Stimulated activated CD4-positive, alpha-beta T cell treated with anti-CD3 and anti-CD28 coated beads, Interleukin-1b, Interleukin-23, amount 100 ng/mL, for 24 hours (primary cell): Measurements from ENCODE around the gene PCSK5.
"Not testable (repeated sequence)": the region's sequence is repeated elsewhere in the genome, so short reads cannot be mapped to it uniquely, and the experiment has no call there.

ENCODE experiments used
- DNase-seq, 4 experiments: peaks; one replicate each; pipeline ENCODE4 v3.0.0-alpha.2; 2020; ENCODE audit warnings: low read depth in 4 of 4, low spot score in 1 of 4

Gene PCSK5

GRCh38 chr9:75890472-75891276, at the start of gene PCSK5:
PCSK5 (plus strand) TSS chr9:75890673; CDS start chr9:75891182, 509 bp downstream.
- peak; percentile 48 to 78 (median 61) for DNase-seq

GRCh38 chr9:75844321-75844720, 46.2 kb upstream of the PCSK5 start:
- no peak for DNase-seq

- no peak for DNase-seq
Measured at GRCh38 chr9:75845806-75846205, 44.7 kb upstream of the PCSK5 start.

DNA sequence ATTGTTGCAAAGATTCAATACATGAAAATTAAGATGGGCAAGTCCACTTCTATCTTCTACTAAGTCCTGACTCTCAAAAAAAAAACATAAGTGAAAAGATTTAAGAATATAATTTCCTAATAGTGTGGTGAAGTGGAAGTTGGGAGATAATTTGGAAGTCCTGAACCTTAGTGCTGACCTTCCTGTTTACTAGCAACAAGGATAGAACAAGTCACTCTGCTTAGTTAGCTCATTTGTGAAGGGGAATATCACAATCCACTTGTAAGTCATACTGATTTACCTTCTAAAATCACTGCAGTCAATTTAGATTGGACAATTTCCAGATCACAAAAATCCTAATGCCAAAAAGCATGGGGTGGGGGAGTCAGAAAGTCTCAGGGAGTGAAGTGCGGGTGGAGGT, 43.4 kb upstream of the PCSK5 start:
- DNase-seq, result no peak

DNA sequence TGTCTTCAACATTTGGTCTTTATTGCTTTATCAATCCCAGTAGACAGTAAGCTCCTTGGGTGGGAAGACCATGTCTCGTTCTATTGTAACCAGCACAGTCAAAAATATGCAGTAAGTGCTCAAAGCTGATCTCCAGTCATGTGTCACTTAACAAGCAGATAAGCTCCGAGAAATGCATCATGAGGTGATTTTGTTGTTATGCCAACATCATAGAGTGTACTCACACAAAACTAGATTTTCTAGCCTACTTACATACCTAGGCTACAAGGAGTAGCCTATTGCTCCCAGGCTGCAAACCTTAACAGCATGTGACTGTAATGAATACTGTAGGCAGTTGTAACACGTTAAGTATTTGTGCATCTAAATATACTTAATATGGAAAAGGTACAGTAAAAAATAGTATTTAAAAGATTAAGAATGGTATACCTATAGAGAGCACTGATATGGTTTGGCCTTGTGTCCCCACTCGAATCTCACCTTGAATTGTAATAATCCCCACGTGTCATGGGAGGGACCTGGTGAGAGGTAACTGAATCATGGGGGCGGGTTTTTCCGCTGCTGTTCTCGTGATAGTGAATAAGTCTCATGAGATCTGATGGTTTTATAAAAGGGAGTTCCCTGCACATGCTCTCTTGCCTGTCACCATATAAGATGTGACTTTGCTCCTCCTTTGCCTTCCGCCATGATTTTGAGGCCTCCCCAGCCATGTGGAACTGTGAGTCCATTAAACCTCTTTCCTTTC, 39.8 kb upstream of the PCSK5 start:
- DNase-seq, result no peak

DNA sequence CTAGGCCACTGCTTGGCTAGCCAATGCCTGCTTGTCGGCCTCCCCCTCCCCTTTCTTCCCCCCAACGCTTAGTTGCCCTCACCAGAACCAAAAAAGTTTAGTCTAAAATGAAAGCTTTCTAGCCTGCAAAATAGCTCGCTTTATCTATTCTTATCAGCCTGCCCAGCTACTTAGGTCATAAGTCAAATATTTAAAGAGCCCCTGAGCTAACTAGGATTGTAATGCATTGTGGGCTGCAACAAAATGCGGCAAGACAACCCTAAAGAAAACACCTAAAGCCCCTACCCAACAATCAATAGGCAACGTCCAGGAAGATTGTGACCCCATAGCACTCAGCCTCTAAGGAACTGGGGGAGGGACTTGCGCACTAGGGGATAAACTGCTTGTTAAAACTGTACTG, 38.6 kb upstream of the PCSK5 start:
- no peak for DNase-seq

DNA sequence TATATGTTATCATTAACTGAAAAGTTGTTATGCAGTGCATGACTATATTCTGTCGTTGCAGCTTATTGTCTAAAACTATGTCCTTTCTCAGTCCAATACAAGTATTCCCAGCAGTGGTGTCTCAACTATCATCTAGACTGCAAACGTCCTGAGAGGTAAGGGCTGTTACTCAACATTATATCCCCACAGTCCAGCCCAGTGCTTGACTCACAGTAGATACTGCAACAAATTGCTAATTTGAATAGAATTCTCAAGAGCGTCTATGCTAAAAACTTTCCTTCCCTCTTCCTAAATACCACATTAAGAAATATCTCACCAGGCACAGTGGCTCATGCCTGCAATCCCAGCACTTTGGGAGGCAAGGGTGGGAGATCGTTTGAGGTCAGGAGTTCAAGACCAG, 37.7 kb upstream of the PCSK5 start:
- DNase-seq, result no peak

- no peak for DNase-seq
Measured at GRCh38 chr9:75855509-75855908, 35.0 kb upstream of the PCSK5 start.

DNA sequence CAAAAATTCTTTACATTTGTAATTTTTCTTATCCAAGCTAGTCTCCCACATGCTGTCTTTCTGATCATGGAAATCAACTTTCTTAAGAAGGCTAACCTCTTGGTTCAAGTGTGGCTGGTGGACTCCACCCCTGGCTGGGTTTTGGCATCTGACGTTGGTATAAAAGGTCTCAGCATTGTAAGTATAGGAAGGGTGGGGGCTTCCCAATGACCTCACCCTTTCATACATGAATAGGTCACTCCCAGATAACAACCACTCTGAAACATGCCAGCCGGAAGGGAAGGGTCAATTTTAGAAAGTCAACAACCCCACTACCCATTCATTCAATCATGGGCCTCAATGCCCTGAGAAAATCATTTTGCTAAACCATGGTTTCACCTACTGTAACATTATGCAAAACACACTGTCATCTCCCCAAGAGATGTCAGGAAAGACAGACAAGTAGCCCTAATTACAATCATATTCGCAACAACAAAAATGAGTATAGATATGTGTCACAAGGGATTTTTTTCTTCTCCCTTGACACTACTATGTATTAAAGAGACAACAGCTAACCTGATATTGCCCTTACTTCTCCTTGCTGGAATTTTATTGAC, 31.9 kb upstream of the PCSK5 start:
- no peak for DNase-seq

DNA sequence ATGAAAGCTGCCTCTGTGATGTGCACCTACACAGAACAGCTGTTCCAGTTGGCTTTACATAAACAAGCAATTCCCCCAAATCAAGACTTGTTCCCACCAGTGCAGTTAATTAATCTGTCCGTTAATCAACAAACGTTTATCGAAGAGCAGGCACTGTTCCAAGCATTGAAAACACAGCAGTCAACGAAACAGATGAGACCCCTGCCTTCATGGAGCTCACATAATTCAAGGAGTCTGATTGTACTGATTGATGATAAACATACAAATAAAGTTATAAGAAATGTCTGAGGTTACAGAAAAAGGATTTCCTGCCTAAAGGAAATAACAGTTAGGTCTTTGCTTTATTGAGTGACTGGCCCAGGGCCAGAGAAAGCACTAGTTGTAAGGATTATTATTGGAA, 26.2 kb upstream of the PCSK5 start:
- no peak for DNase-seq

DNA sequence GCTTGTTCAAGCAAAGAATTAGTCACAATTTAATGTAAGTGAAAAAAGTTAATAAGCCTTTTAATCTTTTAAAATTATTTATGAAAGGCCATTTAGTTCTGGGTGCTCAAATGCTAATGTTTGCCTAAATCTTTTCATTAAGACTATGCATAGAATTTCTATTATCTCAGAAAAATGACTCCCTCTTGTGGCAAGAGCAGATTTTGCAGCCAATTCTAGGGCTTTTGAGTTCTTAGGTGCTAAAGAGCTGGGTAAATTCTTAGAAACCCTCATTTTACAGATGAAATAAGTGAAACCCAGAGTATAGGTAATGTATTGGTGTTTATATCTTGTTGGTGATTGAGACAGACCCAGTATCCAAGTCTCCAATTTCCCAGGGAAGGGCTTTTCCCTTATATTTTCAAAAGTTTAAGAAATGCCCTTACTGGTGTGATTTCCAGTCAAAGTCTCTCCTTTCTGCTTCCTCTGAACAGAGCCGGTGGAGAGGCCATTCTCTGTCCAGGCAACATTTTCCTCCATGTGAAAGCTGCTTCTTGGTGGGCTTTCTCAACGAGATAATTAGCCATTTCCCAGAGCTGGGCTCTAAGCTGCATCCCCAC, 24.1 kb upstream of the PCSK5 start:
- DNase-seq, result peak; percentile 5 to 25 (median 12)

DNA sequence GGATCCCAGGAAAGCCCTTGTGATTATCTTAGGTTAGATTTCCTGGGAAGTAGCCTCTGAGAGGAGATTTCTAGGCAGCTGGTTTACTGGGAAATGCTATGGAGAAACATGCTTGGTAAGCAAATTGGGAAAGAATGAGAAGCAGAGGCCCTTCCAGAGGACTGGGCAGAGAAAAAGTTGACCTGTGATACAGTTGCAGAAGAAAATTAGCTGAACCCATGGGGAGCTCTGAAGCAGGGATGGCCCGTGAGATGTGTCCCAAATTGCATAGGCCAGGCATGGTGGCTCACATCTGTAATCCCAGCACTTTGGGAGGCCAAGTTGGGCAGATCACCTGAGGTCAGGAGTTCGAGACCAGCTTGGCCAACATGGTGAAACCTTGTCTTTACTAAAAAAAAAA, 21.9 kb upstream of the PCSK5 start:
- not testable (repeated sequence) for DNase-seq

GRCh38 chr9:75869236-75869635, 21.2 kb upstream of the PCSK5 start:
- no peak for DNase-seq

DNA sequence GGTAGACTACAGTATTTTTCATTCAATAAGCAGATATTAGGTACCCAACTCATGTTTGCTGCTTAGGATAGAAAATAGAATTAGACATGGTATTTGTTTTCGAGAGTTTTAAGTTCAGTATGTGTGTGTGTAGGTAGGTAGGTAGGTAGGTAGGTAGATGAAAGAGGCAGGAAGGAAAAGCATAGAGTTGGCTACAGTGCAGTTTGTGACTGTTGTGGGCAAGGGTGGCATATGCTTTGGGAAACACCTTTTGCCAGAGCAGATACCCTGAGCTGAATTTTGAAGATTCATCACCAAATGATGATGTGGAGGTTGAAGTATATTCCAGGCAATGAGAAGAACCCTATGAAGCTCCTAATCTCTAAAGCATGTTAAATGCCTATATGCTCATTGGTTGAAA, 20.0 kb upstream of the PCSK5 start:
- no peak for DNase-seq

- no peak for DNase-seq
Measured at GRCh38 chr9:75871624-75872023, 18.8 kb upstream of the PCSK5 start.

GRCh38 chr9:75873712-75874111, 16.8 kb upstream of the PCSK5 start:
- no peak for DNase-seq

GRCh38 chr9:75876999-75877640, 13.4 kb upstream of the PCSK5 start:
- DNase-seq, result no peak

GRCh38 chr9:75878488-75878860, 12.0 kb upstream of the PCSK5 start:
- no peak for DNase-seq

DNA sequence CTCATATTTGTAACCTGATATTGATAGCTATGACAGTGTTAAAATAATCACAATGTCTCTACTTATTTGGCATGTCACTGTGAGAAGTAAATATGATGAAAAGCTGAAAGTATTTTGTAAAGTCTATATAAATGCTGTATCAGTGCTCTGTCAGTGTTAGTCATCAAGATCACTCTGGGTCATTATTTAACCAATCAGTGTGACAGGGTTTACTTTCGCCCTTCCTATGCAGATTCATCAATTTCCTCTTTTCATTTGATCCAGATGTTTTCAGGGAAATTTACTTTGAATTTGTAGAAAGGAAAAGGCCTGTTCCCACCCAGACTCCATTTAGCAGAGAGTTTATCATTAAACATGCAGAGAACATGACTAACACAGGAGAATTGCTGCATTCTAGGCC, 9.9 kb upstream of the PCSK5 start:
- DNase-seq, result no peak

GRCh38 chr9:75881761-75882160, 8.7 kb upstream of the PCSK5 start:
- DNase-seq, result no peak

DNA sequence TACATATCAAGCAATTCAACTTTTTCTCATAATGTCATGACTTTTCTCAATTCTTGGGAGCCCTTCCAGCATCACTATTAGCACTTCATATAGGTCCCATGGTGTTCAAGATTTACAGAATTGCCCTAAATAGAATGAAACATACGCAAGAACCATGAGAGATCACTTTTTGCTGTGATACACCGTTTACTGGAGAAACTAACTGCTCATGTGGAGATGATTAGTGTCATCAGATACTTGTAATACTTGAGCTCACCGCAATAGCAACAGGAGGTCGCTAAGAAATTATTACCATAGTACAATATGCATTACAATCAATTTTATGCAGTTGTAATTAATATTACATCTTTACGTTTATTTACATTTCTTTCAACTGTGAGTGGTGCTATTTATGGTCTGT, 4.8 kb upstream of the PCSK5 start:
- DNase-seq, result no peak
